OCI-LY7 (cell line): Measurements from ENCODE around the gene POLRMT. TPM values are rescaled to one million over a fixed set of nuclear protein-coding genes. Genes with fewer than 3 reads are reported as not detected.
A peak's percentile ranks its signal among the peaks of the same experiment; 100 is the strongest.

Source experiments
- BruUV-seq: library from RNA; stranded (reverse); fragments of 400-500 nt; replicated peaks from 2 replicates; lab custom pipeline; 2021; lab: Mats Ljungman, UMichigan
- CTCF ChIA-PET: fragments of 300-600 bp; sonication (Branson Sonifier 250); formaldehyde crosslinking; loops from one replicate; lab custom pipeline; 2022; ENCODE audit warnings: antibody characterized with exemption; ENCODE audit not compliant: unreplicated experiment; lab: Charles Lee
- POLR2A ChIA-PET: fragments of 300-600 bp; sonication (Branson Sonifier 250); formaldehyde crosslinking; loops from one replicate; lab custom pipeline; 2022; ENCODE audit warnings: antibody characterized with exemption; lab: Charles Lee
- DNase-seq: peaks from one replicate; pipeline ENCODE4 v3.0.0-alpha.2; 2015; ENCODE audit warnings: low spot score
- H2AFZ ChIP-seq: fragments of 200-600 bp; sonication (generic), shearing (Covaris generic); 2 replicates; pipeline ENCODE4 v1.6.1; 2014; ENCODE audit warnings: mild to moderate bottlenecking, antibody characterized with exemption, low read length, moderate library complexity
- H3K27ac ChIP-seq: fragments of 200-600 bp; sonication (generic); 2 replicates; pipeline ENCODE4 v1.5.1; 2014; ENCODE audit warnings: mixed run types, low read depth, mild to moderate bottlenecking, moderate library complexity, low read length, inconsistent platforms; ENCODE audit not compliant: poor library complexity, severe bottlenecking
- H3K36me3 ChIP-seq: fragments of 200-600 bp; sonication (generic); 2 replicates; pipeline ENCODE4 v1.6.1; 2014; ENCODE audit warnings: mild to moderate bottlenecking, antibody characterized with exemption, low read length, moderate library complexity, mixed read lengths; ENCODE audit not compliant: insufficient read depth
- H3K4me1 ChIP-seq: fragments of 200-600 bp; sonication (generic); 2 replicates; pipeline ENCODE4 v1.5.1; 2014; ENCODE audit warnings: mild to moderate bottlenecking, low read length; ENCODE audit not compliant: insufficient read depth, poor library complexity, severe bottlenecking
- H3K4me2 ChIP-seq: fragments of 200-600 bp; sonication (generic); 2 replicates; pipeline ENCODE4 v1.6.1; 2014; ENCODE audit warnings: mild to moderate bottlenecking, low read length
- H3K4me3 ChIP-seq: fragments of 200-600 bp; sonication (generic); 2 replicates; pipeline ENCODE4 v1.5.1; 2014; ENCODE audit warnings: mild to moderate bottlenecking, low read depth, low read length; ENCODE audit not compliant: poor library complexity, severe bottlenecking
- H3K79me2 ChIP-seq: fragments of 200-600 bp; sonication (generic); 2 replicates; pipeline ENCODE4 v1.6.1; 2016; ENCODE audit warnings: low read depth, mild to moderate bottlenecking, low read length, moderate library complexity, mixed read lengths; ENCODE audit not compliant: insufficient read depth
- H3K9me2 ChIP-seq: fragments of 200-600 bp; sonication (generic); 2 replicates; pipeline ENCODE4 v1.6.1; 2016; ENCODE audit warnings: mild to moderate bottlenecking, low read length, mixed read lengths; ENCODE audit not compliant: insufficient read depth
- H3K9me3 ChIP-seq: fragments of 200-600 bp; sonication (generic); 2 replicates; pipeline ENCODE4 v1.6.1; 2014; ENCODE audit warnings: mild to moderate bottlenecking, mixed run types, low read length, mixed read lengths
- H4K20me1 ChIP-seq: fragments of 200-600 bp; sonication (generic); 2 replicates; pipeline ENCODE4 v1.6.1; 2014; ENCODE audit warnings: mild to moderate bottlenecking, antibody characterized with exemption, low read length, moderate library complexity, mixed read lengths; ENCODE audit not compliant: insufficient read depth
- CTCF ChIP-seq: fragments of 200-600 bp; sonication (generic); conservative IDR thresholded peaks from 2 replicates; pipeline ENCODE4 v1.5.1; 2014; ENCODE audit warnings: mild to moderate bottlenecking, antibody characterized with exemption, low read length, moderate library complexity, mixed read lengths
- EZH2phosphoT487 ChIP-seq: fragments of 200-600 bp; sonication (generic); IDR thresholded peaks from 2 replicates; pipeline ENCODE4 v1.6.1; 2018; ENCODE audit warnings: low read depth, borderline replicate concordance, mild to moderate bottlenecking, mixed run types, antibody characterized with exemption, low read length, moderate library complexity, mixed read lengths
- intact Hi-C: fragments of 100-400 bp; cut with micrococcal nuclease; formaldehyde crosslinking; loops from one replicate; pipeline ENCODE4 v1.10.0; 2022; ENCODE audit not compliant: unreplicated experiment
- total RNA-seq, 2 experiments: library from RNA; depleted of rRNA in 1 of 2; stranded (reverse); fragments of >200 nt in 1 of 2; shearing (Covaris generic) in 1 of 2; gene quantifications; 2 replicates each; pipeline ENCODE4 v1.2.3, GENCODE V29; 2014 to 2022

The POLRMT gene
- total RNA-seq, 2 experiments from 2014 or later: 65.5 to 74.6 TPM

GRCh38 chr19:624433-625109 lies 8.8 kb downstream of the POLRMT start:
- no TSS peak for BruUV-seq
- Histone ChIP-seq H2AFZ (no peak overlapping the region), H3K9me2 (no peaks in the 10 kb centered on the region), H3K4me1 (no peaks in the 10 kb centered on the region), H3K27ac (no peak overlapping the region), H4K20me1 (no peaks in the 10 kb centered on the region), H3K9me3 (no peaks in the 10 kb centered on the region), H3K79me2 (peaks cover 13% of the 10 kb centered on the region; the same call in 1 of the 2 replicates), H3K4me2 (no peak overlapping the region), H3K4me3 (no peak overlapping the region), H3K36me3 (peaks cover 78% of the 10 kb centered on the region)
- TF ChIP-seq CTCF (no peak), EZH2phosphoT487 (no peak)
- DNase-seq: no peak
- POLR2A ChIA-PET: no interaction called here
- intact Hi-C loops: no loop called here
- CTCF ChIA-PET: interaction anchor here (0.6 kb wide), 1 partner anchor 95 kb away, joined by 3 read pairs; no protein-coding TSS in a partner anchor

DNA sequence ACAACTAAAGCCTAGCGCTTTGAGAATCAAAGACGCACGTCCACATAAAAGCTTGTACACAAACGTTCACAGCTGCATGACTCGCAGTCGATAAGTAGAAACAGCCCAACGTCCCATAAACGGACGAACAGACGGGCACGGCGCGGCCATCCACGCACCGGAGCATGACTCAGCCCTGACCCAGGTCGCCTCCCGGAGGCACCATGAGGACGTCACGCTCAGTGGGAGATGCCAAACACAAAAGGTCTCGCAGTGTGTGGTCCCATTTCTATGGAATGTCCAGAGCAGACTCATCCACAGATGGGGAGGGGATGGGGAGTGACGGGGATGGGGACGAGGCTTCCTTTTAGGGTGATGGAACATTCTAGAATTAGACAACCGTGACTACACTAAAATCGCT lies 9.4 kb downstream of the POLRMT start:
- no peak for DNase-seq
- Histone ChIP-seq H3K9me2 (no peaks in the 10 kb centered on the region), H3K4me2 (no peak overlapping the region), H3K4me3 (no peak overlapping the region), H3K36me3 (peaks cover 78% of the 10 kb centered on the region), H3K79me2 (peaks cover 13% of the 10 kb centered on the region; the same call in 1 of the 2 replicates), H3K27ac (no peak overlapping the region), H2AFZ (no peak overlapping the region), H4K20me1 (no peaks in the 10 kb centered on the region), H3K4me1 (no peaks in the 10 kb centered on the region), H3K9me3 (no peaks in the 10 kb centered on the region)
- POLR2A ChIA-PET: no interaction called here
- CTCF ChIA-PET: no interaction called here
- intact Hi-C loops: no loop called here
- TF ChIP-seq EZH2phosphoT487 (no peak), CTCF (0 out of 2 replicates have a peak, but pooled peaks have one; percentile 29)
- BruUV-seq: no TSS peak
